Transverse colon (tissue), 4 donors: ENCODE measurements around the gene DOCK1. TPM values are rescaled to one million over a fixed set of nuclear protein-coding genes. Genes with fewer than 3 reads are reported as not detected.

ENCODE experiments used
- DNase-seq: peaks from one replicate; pipeline ENCODE4 v3.0.0-alpha.2; 2019
- H3K27ac ChIP-seq, 4 donors: fragments of 200-600 bp; sonication (generic); 2 replicates each; pipeline ENCODE4 v1.5.1; 2016 to 2018; ENCODE audit warnings: inconsistent platforms in 4 of 4
- H3K27me3 ChIP-seq: fragments of 200-600 bp; sonication (generic); 2 replicates; pipeline ENCODE4 v1.5.1; 2017; ENCODE audit warnings: inconsistent platforms
- H3K36me3 ChIP-seq, 4 donors: fragments of 200-600 bp; sonication (generic); 2 replicates each; pipeline ENCODE4 v1.5.1; 2017 to 2019; ENCODE audit warnings: inconsistent platforms in 4 of 4
- H3K4me1 ChIP-seq, 4 donors: fragments of 200-600 bp; sonication (generic); 2 replicates each; pipeline ENCODE4 v1.5.1; 2017 to 2020; ENCODE audit warnings: inconsistent platforms in 4 of 4
- H3K4me3 ChIP-seq, 4 donors: fragments of 200-600 bp; sonication (generic); 1 replicate in 1 of 4; 2 replicates in 3 of 4; pipeline versions ENCODE4 v1.5.1 to v1.6.1; 2017 to 2019; ENCODE audit warnings: inconsistent platforms in 4 of 4
- H3K9me3 ChIP-seq, 2 donors: fragments of 200-600 bp; sonication (generic); 2 replicates each; pipeline ENCODE4 v1.5.1; 2017 to 2019; ENCODE audit warnings: inconsistent platforms in 2 of 2
- CTCF ChIP-seq, 5 experiments: fragments of 200-600 bp in 3 of 5; fragments of 450-650 bp in 2 of 5; sonication (generic) in 3 of 5; IDR thresholded peaks; 1 replicate in 2 of 5; 2 replicates in 3 of 5; pipeline ENCODE4 v1.5.1; 2016 to 2017; ENCODE audit warnings: antibody characterized with exemption in 5 of 5, inconsistent platforms in 3 of 5, mild to moderate bottlenecking in 2 of 5, moderate library complexity in 1 of 5
- EP300 ChIP-seq: sonication (generic); formaldehyde crosslinking; IDR thresholded peaks from one replicate; pipeline ENCODE4 v1.6.1; 2017; ENCODE audit warnings: antibody characterized with exemption, low read depth
- POLR2A ChIP-seq: fragments of 450-650 bp; IDR thresholded peaks from one replicate; pipeline ENCODE4 v1.6.1; 2016; ENCODE audit warnings: antibody characterized with exemption, mild to moderate bottlenecking, moderate library complexity
- POLR2AphosphoS5 ChIP-seq, 3 donors: sonication (generic); formaldehyde crosslinking; IDR thresholded peaks; one replicate each; pipeline ENCODE4 v1.6.1; 2016; ENCODE audit warnings: antibody characterized with exemption in 3 of 3
- WGBS, 2 donors: methylation state at CpG; one replicate each; pipeline ENCODE4 v1.1.5; 2018; ENCODE audit warnings: low coverage in 1 of 2; 5-methylcytosine and 5-hydroxymethylcytosine counted together
- in situ Hi-C, 4 donors: fragments of 200-750 bp; cut with MboI; loops; one replicate each; pipeline versions ENCODE4 v1.15.0 to v1.15.1; 2017; ENCODE audit warnings: low sequenced_read_pairs in 3 of 4, low pct_ligation_motif_present in 1 of 4, low pct_unique_long_range_greater_than_20kb in 1 of 4
- intact Hi-C: fragments of 100-400 bp; cut with DNase I; formaldehyde crosslinking; loops from one replicate; pipeline ENCODE4 v1.15.1; 2023; ENCODE audit warnings: low total_unique reads
- total RNA-seq, 4 donors: library from RNA; depleted of rRNA; stranded (reverse); fragments of >200 nt; gene quantifications; one replicate each; pipeline ENCODE4 v1.1.0, GENCODE V29; 2016

Gene DOCK1
- total RNA-seq, 4 donors from 2014 or later, result 75.1 to 200 (median 92.5) TPM

- Histone ChIP-seq H3K27ac (no peak overlapping the region), H3K4me3 (no peak overlapping the region), H3K9me3 (no peaks in the 10 kb centered on the region), H3K27me3 (no peaks in the 10 kb centered on the region), H3K36me3 (no peaks in the 10 kb centered on the region), H3K4me1 (no peaks in the 10 kb centered on the region)
- DNase-seq, result no peak
- in situ Hi-C loops (no loop called here), intact Hi-C loops (no loop called here)
- WGBS, 2 donors, result 83% methylated on average over 1 of the region's 1 CpG; no CpG with 5 or more reads in 1 of the 2 donors
- TF ChIP-seq POLR2AphosphoS5 (IDR thresholded peaks at IDR 0.05), result no peak
- TF ChIP-seq CTCF (IDR thresholded peaks at IDR 0.05), result no peak
- TF ChIP-seq POLR2A, result no peak
- no peak for TF ChIP-seq EP300
Observed at GRCh38 chr10:127133225-127133624, 228.0 kb downstream of the DOCK1 start.

- Histone ChIP-seq H3K27ac (no peak overlapping the region), H3K4me3 (no peak overlapping the region), H3K9me3 (no peaks in the 10 kb centered on the region), H3K4me1 (no peaks in the 10 kb centered on the region), H3K36me3 (no peaks in the 10 kb centered on the region), H3K27me3 (no peaks in the 10 kb centered on the region)
- WGBS, 2 donors, result 67% methylated on average over 2 of the region's 2 CpGs; no CpG with 5 or more reads in 1 of the 2 donors
- in situ Hi-C loops, result no loop called here
- TF ChIP-seq EP300 (no peak), CTCF (IDR thresholded peaks at IDR 0.05) (no peak), POLR2A (no peak), POLR2AphosphoS5 (IDR thresholded peaks at IDR 0.05) (no peak)
- no peak for DNase-seq
- intact Hi-C loops, result no loop called here
Observed at GRCh38 chr10:127133672-127134500, 228.7 kb downstream of the DOCK1 start.

GRCh38 chr10:127135844-127136577 lies 230.8 kb downstream of the DOCK1 start:
- TF ChIP-seq POLR2A, result no peak
- TF ChIP-seq CTCF (IDR thresholded peaks at IDR 0.05), result no peak
- TF ChIP-seq EP300, result no peak
- no peaks in the 10 kb centered on the region for H3K9me3 ChIP-seq
- H3K4me3 ChIP-seq, result no peak overlapping the region
- in situ Hi-C loops (no loop called here), intact Hi-C loops (no loop called here)
- DNase-seq, result no peak
- no peaks in the 10 kb centered on the region for H3K27me3 ChIP-seq
- H3K36me3 ChIP-seq, result no peaks in the 10 kb centered on the region
- H3K4me1 ChIP-seq, result no peaks in the 10 kb centered on the region
- H3K27ac ChIP-seq, result no peak overlapping the region
- WGBS, 2 donors, result 43 to 65% methylated on average over 6 of the region's 6 CpGs

GRCh38 chr10:127137391-127137790 lies 232.2 kb downstream of the DOCK1 start:
- Histone ChIP-seq H3K36me3 (no peaks in the 10 kb centered on the region), H3K27ac (no peak overlapping the region), H3K9me3 (no peaks in the 10 kb centered on the region), H3K4me3 (no peak overlapping the region), H3K27me3 (no peaks in the 10 kb centered on the region), H3K4me1 (no peaks in the 10 kb centered on the region)
- intact Hi-C loops, result no loop called here
- WGBS, 2 donors, result 86 to 91% methylated on average over 7 of the region's 7 CpGs
- TF ChIP-seq CTCF (IDR thresholded peaks at IDR 0.05), result no peak
- in situ Hi-C loops, result no loop called here
- no peak for DNase-seq
